Smooth muscle cell (in vitro differentiated cells): ENCODE data around the gene PIBF1. TPM values are rescaled to one million over a fixed set of nuclear protein-coding genes. Genes with fewer than 3 reads are reported as not detected.
"Not testable (repeated sequence)": the region's sequence is repeated elsewhere in the genome, so short reads cannot be mapped to it uniquely, and the experiment has no call there.

Experiments used
- DNase-seq: peaks from one replicate; lab custom pipeline; 2025; ENCODE audit not compliant: unreplicated experiment; lab: John Stamatoyannopoulos, UW
- H2AFZ ChIP-seq: fragments of 200-600 bp; sonication (generic); 2 replicates; pipeline ENCODE4 v1.6.0; 2016; ENCODE audit warnings: antibody characterized with exemption, low read depth, mild to moderate bottlenecking
- H3F3A ChIP-seq: fragments of 200-600 bp; sonication (generic); 2 replicates; pipeline ENCODE4 v1.6.0; 2017; ENCODE audit warnings: antibody characterized with exemption, low read depth
- H3K27ac ChIP-seq: fragments of 200-600 bp; sonication (generic); 2 replicates; pipeline ENCODE4 v1.5.1; 2016; ENCODE audit warnings: low read depth, mild to moderate bottlenecking
- H3K27me3 ChIP-seq: fragments of 200-600 bp; sonication (generic); 2 replicates; pipeline ENCODE4 v1.6.1; 2016; ENCODE audit warnings: low read depth, mild to moderate bottlenecking
- H3K36me3 ChIP-seq: fragments of 200-600 bp; sonication (generic); 2 replicates; pipeline ENCODE4 v1.5.1; 2016; ENCODE audit warnings: low read depth
- H3K4me1 ChIP-seq: fragments of 200-600 bp; sonication (generic); 2 replicates; pipeline ENCODE4 v1.5.1; 2016; ENCODE audit warnings: low read depth
- H3K4me2 ChIP-seq: fragments of 200-600 bp; sonication (generic); 2 replicates; pipeline ENCODE4 v1.6.0; 2016; ENCODE audit warnings: mild to moderate bottlenecking
- H3K4me3 ChIP-seq: fragments of 200-600 bp; sonication (generic); 2 replicates; pipeline ENCODE4 v1.5.1; 2016; ENCODE audit warnings: mild to moderate bottlenecking
- H3K79me2 ChIP-seq: fragments of 200-600 bp; sonication (generic); 2 replicates; pipeline ENCODE4 v1.6.0; 2016; ENCODE audit warnings: low read depth, mild to moderate bottlenecking
- H3K9ac ChIP-seq: fragments of 200-600 bp; sonication (generic); 2 replicates; pipeline ENCODE4 v1.6.0; 2016; ENCODE audit warnings: low read depth
- H3K9me3 ChIP-seq: fragments of 200-600 bp; sonication (generic); replicated peaks from 2 replicates; pipeline ENCODE4 v1.5.1; 2016; ENCODE audit warnings: low read depth
- H4K20me1 ChIP-seq: fragments of 200-600 bp; sonication (generic); 2 replicates; pipeline ENCODE4 v1.6.0; 2016; ENCODE audit warnings: low read depth
- CTCF ChIP-seq: fragments of 200-600 bp; sonication (generic); IDR thresholded peaks from 2 replicates; pipeline ENCODE4 v1.5.1; 2017; ENCODE audit warnings: borderline replicate concordance, mild to moderate bottlenecking, antibody characterized with exemption; ENCODE audit not compliant: insufficient read depth, poor library complexity, severe bottlenecking
- WGBS: methylation state at CpG from one replicate; pipeline ENCODE4 v1.1.7; 2016; ENCODE audit warnings: low lambda C conversion rate; 5-methylcytosine and 5-hydroxymethylcytosine counted together
- polyA plus RNA-seq: library from polyadenylated mRNA; unstranded; fragments of >200 nt; fragmentation: Nextera tagmentation; extraction: Ambion mirVana; gene quantifications from 2 replicates; pipeline ENCODE4 v1.2.1, GENCODE V29; 2016
- total RNA-seq: library from RNA; depleted of rRNA; stranded (reverse); fragments of >200 nt; gene quantifications from 2 replicates; pipeline ENCODE4 v1.2.3, GENCODE V29; 2014

Gene PIBF1
- total and polyA plus RNA-seq, 2 experiments from 2014 or later, result 14.1 to 30.8 TPM

- Histone ChIP-seq H3K4me2 (no peak overlapping the region), H3K4me3 (no peak overlapping the region), H3K9me3 (no peaks in the 10 kb centered on the region), H3K4me1 (no peaks in the 10 kb centered on the region), H2AFZ (no peak overlapping the region), H3K79me2 (no peaks in the 10 kb centered on the region), H3K27me3 (no peaks in the 10 kb centered on the region), H4K20me1 (no peaks in the 10 kb centered on the region), H3K27ac (no peak overlapping the region), H3F3A (no peaks in the 10 kb centered on the region), H3K9ac (no peak overlapping the region), H3K36me3 (no peaks in the 10 kb centered on the region)
- TF ChIP-seq CTCF, result no peak
- 75% methylated on average over 2 of the region's 2 CpGs for WGBS
- no peak for DNase-seq
These were observed 257.5 kb downstream of the PIBF1 start for GRCh38 chr13:73039201-73040108.

- Histone ChIP-seq H3K79me2 (no peaks in the 10 kb centered on the region), H4K20me1 (no peaks in the 10 kb centered on the region), H3K27ac (no peak overlapping the region), H3K9me3 (no peaks in the 10 kb centered on the region), H3K4me3 (no peak overlapping the region), H3F3A (no peaks in the 10 kb centered on the region), H3K4me2 (no peak overlapping the region), H2AFZ (no peak overlapping the region), H3K9ac (no peak overlapping the region), H3K27me3 (no peaks in the 10 kb centered on the region), H3K4me1 (no peaks in the 10 kb centered on the region), H3K36me3 (no peaks in the 10 kb centered on the region)
- DNase-seq, result no peak
- 95% methylated on average over 3 of the region's 3 CpGs for WGBS
- TF ChIP-seq CTCF, result no peak
These were observed 258.6 kb downstream of the PIBF1 start for GRCh38 chr13:73040484-73040883.

- TF ChIP-seq CTCF, result no peak
- Histone ChIP-seq H3K4me3 (no peak overlapping the region), H4K20me1 (no peaks in the 10 kb centered on the region), H3K4me2 (no peak overlapping the region), H3F3A (no peaks in the 10 kb centered on the region), H3K79me2 (no peaks in the 10 kb centered on the region), H3K9me3 (no peaks in the 10 kb centered on the region), H3K4me1 (no peaks in the 10 kb centered on the region), H3K27ac (no peak overlapping the region), H2AFZ (no peak overlapping the region), H3K27me3 (no peaks in the 10 kb centered on the region), H3K9ac (no peak overlapping the region), H3K36me3 (no peaks in the 10 kb centered on the region)
- 90% methylated on average over 7 of the region's 7 CpGs for WGBS
- DNase-seq, result no peak
These were observed 259.1 kb downstream of the PIBF1 start for GRCh38 chr13:73040968-73041596.

GRCh38 chr13:73045031-73045430 is 263.1 kb downstream of the PIBF1 start:
- Histone ChIP-seq H3K4me1 (no peaks in the 10 kb centered on the region), H3K9me3 (no peaks in the 10 kb centered on the region), H3K36me3 (no peaks in the 10 kb centered on the region), H3K27ac (no peak overlapping the region), H2AFZ (no peak overlapping the region), H3F3A (no peaks in the 10 kb centered on the region), H3K79me2 (no peaks in the 10 kb centered on the region), H3K9ac (no peak overlapping the region), H4K20me1 (no peaks in the 10 kb centered on the region), H3K4me3 (no peak overlapping the region), H3K27me3 (no peaks in the 10 kb centered on the region), H3K4me2 (no peak overlapping the region)
- DNase-seq, result no peak
- WGBS, result 96% methylated on average over 6 of the region's 6 CpGs
- no peak for TF ChIP-seq CTCF

GRCh38 chr13:73048615-73049014 is 266.7 kb downstream of the PIBF1 start:
- not testable (repeated sequence) for H3K4me1 ChIP-seq, H3F3A ChIP-seq, H3K27ac ChIP-seq, H3K4me2 ChIP-seq, DNase-seq, H3K9me3 ChIP-seq, H3K4me3 ChIP-seq, H3K9ac ChIP-seq, H3K36me3 ChIP-seq, H3K79me2 ChIP-seq, H2AFZ ChIP-seq, H3K27me3 ChIP-seq, H4K20me1 ChIP-seq
- 81% methylated on average over 2 of the region's 2 CpGs for WGBS
